Endothelial cell of umbilical vein (primary cell): Measurements from ENCODE around the gene MAMSTR. TPM values are rescaled to one million over a fixed set of nuclear protein-coding genes. Genes with fewer than 3 reads are reported as not detected.

Source experiments
- Bru-seq: library from RNA; stranded (reverse); fragments of 400-500 nt; gene quantifications from one replicate; lab custom pipeline; 2021; lab: Mats Ljungman, UMichigan
- BruChase-seq, 2 experiments: library from RNA; stranded (reverse); fragments of 400-500 nt; gene quantifications; one replicate each; lab custom pipeline; 2021; lab: Mats Ljungman, UMichigan
- BruUV-seq: library from RNA; stranded (reverse); fragments of 400-500 nt; replicated peaks from 2 replicates; lab custom pipeline; 2021; lab: Mats Ljungman, UMichigan
- CTCF ChIA-PET: fragments of 300-600, 350-600 bp; sonication (Branson Sonifier 250); formaldehyde crosslinking; loops from one replicate; lab custom pipeline; 2021; ENCODE audit warnings: antibody characterized with exemption, inconsistent platforms; lab: Charles Lee
- POLR2A ChIA-PET: fragments of 300-600, 350-600 bp; sonication (Branson Sonifier 250); formaldehyde crosslinking; loops from one replicate; lab custom pipeline; 2021; ENCODE audit warnings: antibody characterized with exemption, inconsistent platforms; lab: Charles Lee
- DNase-seq: peaks from one replicate; pipeline ENCODE4 v3.0.0-alpha.2; 2011; ENCODE audit warnings: low read depth, low spot score
- FAIRE-seq: peaks from 2 replicates; lab custom pipeline; 2011; peaks lifted over from hg19 to GRCh38; lab: Jason Lieb, UNC
- H2AFZ ChIP-seq: 2 replicates; pipeline ENCODE4 v1.6.0; 2012; ENCODE audit warnings: low read depth, low read length, control low read depth, inconsistent platforms
- H3K27ac ChIP-seq: 2 replicates; pipeline ENCODE4 v1.5.1; 2011; ENCODE audit warnings: low read depth, mild to moderate bottlenecking, control low read depth, low read length, moderate library complexity; ENCODE audit not compliant: insufficient read depth
- H3K27me3 ChIP-seq, 2 experiments: 2 replicates each; pipeline versions ENCODE4 v1.6.0 to v1.6.1; 2011; ENCODE audit warnings: low read length in 2 of 2, mixed read lengths in 1 of 2; ENCODE audit not compliant: control insufficient read depth in 2 of 2, insufficient read depth in 2 of 2
- H3K36me3 ChIP-seq, 2 experiments: 2 replicates in 1 of 2; 3 replicates in 1 of 2; pipeline ENCODE4 v1.5.1; 2011; ENCODE audit warnings: low read length in 2 of 2, mild to moderate bottlenecking in 1 of 2, moderate library complexity in 1 of 2; ENCODE audit not compliant: control insufficient read depth in 2 of 2, insufficient read depth in 2 of 2; ENCODE audit errors: extremely low read depth in 1 of 2
- H3K4me1 ChIP-seq: 3 replicates; pipeline ENCODE4 v1.5.1; 2011; ENCODE audit warnings: mild to moderate bottlenecking, low read length; ENCODE audit not compliant: control insufficient read depth, insufficient read depth; ENCODE audit errors: extremely low read depth
- H3K4me2 ChIP-seq: 2 replicates; pipeline ENCODE4 v1.6.1; 2011; ENCODE audit warnings: low read length, control low read depth, mixed read lengths; ENCODE audit not compliant: insufficient read depth
- H3K4me3 ChIP-seq, 3 experiments: fragments of 200-600 bp in 1 of 3; sonication (generic), shearing (Covaris generic) in 1 of 3; replicated peaks in 1 of 3; 2 replicates each; pipeline ENCODE4 v1.5.1; 2011 to 2016; ENCODE audit warnings: control low read depth in 3 of 3, low read length in 3 of 3, mild to moderate bottlenecking in 2 of 3, inconsistent platforms in 1 of 3, low read depth in 1 of 3, moderate library complexity in 1 of 3; ENCODE audit not compliant: insufficient read depth in 1 of 3
- H3K79me2 ChIP-seq: 2 replicates; pipeline ENCODE4 v1.6.0; 2012; ENCODE audit warnings: low read length, inconsistent platforms; ENCODE audit not compliant: control insufficient read depth, insufficient read depth
- H3K9ac ChIP-seq: replicated peaks from 2 replicates; pipeline ENCODE3; 2011; ENCODE audit warnings: low read length, control low read depth; ENCODE audit not compliant: insufficient read depth; ENCODE audit errors: extremely low read depth
- H3K9me1 ChIP-seq: replicated peaks from 3 replicates; pipeline ENCODE4 v1.6.0; 2011; ENCODE audit warnings: mild to moderate bottlenecking, low read length; ENCODE audit not compliant: control insufficient read depth, insufficient read depth; ENCODE audit errors: extremely low read depth
- H3K9me3 ChIP-seq: replicated peaks from 2 replicates; pipeline ENCODE4 v1.5.1; 2012; ENCODE audit warnings: low read length, inconsistent platforms; ENCODE audit not compliant: control insufficient read depth, insufficient read depth
- H4K20me1 ChIP-seq: replicated peaks from 2 replicates; pipeline ENCODE3; 2011; ENCODE audit warnings: mild to moderate bottlenecking, low read length; ENCODE audit not compliant: control insufficient read depth, insufficient read depth; ENCODE audit errors: extremely low read depth
- CTCF ChIP-seq, 2 donors: IDR thresholded peaks; 1 replicate in 1 of 2; 2 replicates in 1 of 2; pipeline ENCODE4 v1.5.1; 2011; ENCODE audit warnings: low read length in 2 of 2, mild to moderate bottlenecking in 2 of 2, moderate library complexity in 2 of 2, control low read depth in 1 of 2, inconsistent platforms in 1 of 2, low read depth in 1 of 2; ENCODE audit not compliant: insufficient read depth in 1 of 2; ENCODE audit errors: extremely low read depth in 1 of 2
- EZH2 ChIP-seq: IDR thresholded peaks from 2 replicates; pipeline ENCODE4 v1.6.1; 2012; ENCODE audit warnings: borderline replicate concordance, low read depth, mild to moderate bottlenecking, moderate library complexity, low read length, inconsistent platforms; ENCODE audit not compliant: severe bottlenecking
- FOS ChIP-seq: IDR thresholded peaks from 2 replicates; pipeline ENCODE4 v1.6.1; 2011; ENCODE audit warnings: mild to moderate bottlenecking, low read length, moderate library complexity, borderline replicate concordance; ENCODE audit not compliant: insufficient read depth
- GATA2 ChIP-seq: IDR thresholded peaks from 2 replicates; pipeline ENCODE4 v1.7.0; 2011; ENCODE audit warnings: low read depth, mild to moderate bottlenecking, moderate library complexity, mixed read lengths, low read length; ENCODE audit not compliant: insufficient read length, insufficient read depth
- JUN ChIP-seq: IDR thresholded peaks from 2 replicates; pipeline ENCODE4 v1.6.1; 2011; ENCODE audit warnings: borderline replicate concordance, low read depth; ENCODE audit not compliant: insufficient read length, insufficient read depth
- MYC ChIP-seq: IDR thresholded peaks from one replicate; pipeline ENCODE4 v1.6.1; 2011; ENCODE audit warnings: mild to moderate bottlenecking, low read depth, low read length
- POLR2A ChIP-seq: IDR thresholded peaks from 2 replicates; pipeline ENCODE4 v1.6.1; 2012; ENCODE audit warnings: low read depth, mild to moderate bottlenecking, control low read depth, low read length
- POLR2AphosphoS5 ChIP-seq: IDR thresholded peaks from 2 replicates; pipeline ENCODE4 v1.6.1; 2012; ENCODE audit warnings: low read depth, mild to moderate bottlenecking, control low read depth, low read length, moderate library complexity; ENCODE audit not compliant: insufficient read depth
- dilution Hi-C: fragments of 300-500 bp; cut with MboI; formaldehyde crosslinking; loops from one replicate; pipeline ENCODE4 v1.15.0; 2019; ENCODE audit warnings: low sequenced_read_pairs; ENCODE audit not compliant: extremely low pct_ligation_motif_present
- intact Hi-C: fragments of 100-400 bp; cut with micrococcal nuclease; formaldehyde crosslinking; loops from one replicate; pipeline ENCODE4 v1.10.0; 2022
- long read RNA-seq: library from polyadenylated mRNA; stranded (forward); transcript quantifications from one replicate; pipeline ENCODE4 v2.0.0, GENCODE V29; 2021
- polyA minus RNA-seq, 3 experiments: library from RNA; depleted of rRNA, polyadenylated mRNA; stranded (reverse); fragments of >200 nt; gene quantifications; 1 replicate in 1 of 3; 2 replicates in 2 of 3; pipeline ENCODE4 v1.2.3, GENCODE V29; 2011
- polyA plus RNA-seq, 4 experiments: library from polyadenylated mRNA; depleted of rRNA in 3 of 4; stranded (reverse) in 3 of 4; unstranded in 1 of 4; fragments of >200 nt; gene quantifications; 2 replicates each; pipeline versions ENCODE4 v1.2.1 to v1.2.3, GENCODE V29; 2011 to 2012; ENCODE audit warnings: missing spikeins in 1 of 4
- total RNA-seq: library from RNA; stranded (reverse); gene quantifications from 2 replicates; pipeline ENCODE4 v1.2.3, GENCODE V29; 2021
- TF ChIP-seq, protein P1 (sequence below): IDR thresholded peaks from 2 replicates; pipeline ENCODE4 v1.6.1; 2011; ENCODE audit not compliant: insufficient read depth, insufficient read length

MAMSTR gene, protein sequence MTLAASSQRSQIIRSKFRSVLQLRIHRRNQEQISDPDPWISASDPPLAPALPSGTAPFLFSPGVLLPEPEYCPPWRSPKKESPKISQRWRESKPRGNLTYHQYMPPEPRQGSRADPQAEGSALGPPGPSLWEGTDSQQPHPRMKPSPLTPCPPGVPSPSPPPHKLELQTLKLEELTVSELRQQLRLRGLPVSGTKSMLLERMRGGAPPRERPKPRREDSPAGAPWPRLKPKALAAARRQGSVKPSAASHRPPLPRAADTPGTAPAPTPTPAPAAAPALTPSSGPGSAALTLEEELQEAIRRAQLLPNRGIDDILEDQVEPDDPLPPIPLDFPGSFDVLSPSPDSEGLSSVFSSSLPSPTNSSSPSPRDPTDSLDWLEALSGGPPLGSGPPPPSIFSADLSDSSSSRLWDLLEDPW
- total RNA-seq (0.76 and 0.84 TPM in 2 replicates), polyA plus RNA-seq (0.57 and 0.94 TPM in 2 replicates), polyA minus RNA-seq (0.51 and 0.78 TPM in 2 replicates), Bru-seq, nascent RNA (percentile 29 among the genes with signal in this experiment), BruChase-seq, experiment 1, labeled RNA remaining after a 6-hour chase (percentile 41 among the genes with signal in this experiment), BruChase-seq, experiment 2, labeled RNA remaining after a 2-hour chase (percentile 37 among the genes with signal in this experiment)
- 0.52 and 0.69 TPM in 2 replicates for polyA plus RNA-seq (2011; cell fraction: cytosol; rRNA removed)
- polyA plus RNA-seq (2011; cell fraction: nucleus; rRNA removed) = 1.0 and 1.1 TPM in 2 replicates
- polyA plus RNA-seq (2012) = 0.68 and 0.76 TPM in 2 replicates
- 0.61 TPM for polyA minus RNA-seq (2011; cell fraction: cytosol; rRNA and poly(A)+ RNA removed)
- polyA minus RNA-seq (2011; cell fraction: nucleus; rRNA and poly(A)+ RNA removed) = 0.82 and 0.96 TPM in 2 replicates
- long read RNA-seq, partial matches to known transcripts = 3 of 4 reads
- long read RNA-seq, other reads (novel, unspliced or antisense) = 1 of 4 reads

DNA sequence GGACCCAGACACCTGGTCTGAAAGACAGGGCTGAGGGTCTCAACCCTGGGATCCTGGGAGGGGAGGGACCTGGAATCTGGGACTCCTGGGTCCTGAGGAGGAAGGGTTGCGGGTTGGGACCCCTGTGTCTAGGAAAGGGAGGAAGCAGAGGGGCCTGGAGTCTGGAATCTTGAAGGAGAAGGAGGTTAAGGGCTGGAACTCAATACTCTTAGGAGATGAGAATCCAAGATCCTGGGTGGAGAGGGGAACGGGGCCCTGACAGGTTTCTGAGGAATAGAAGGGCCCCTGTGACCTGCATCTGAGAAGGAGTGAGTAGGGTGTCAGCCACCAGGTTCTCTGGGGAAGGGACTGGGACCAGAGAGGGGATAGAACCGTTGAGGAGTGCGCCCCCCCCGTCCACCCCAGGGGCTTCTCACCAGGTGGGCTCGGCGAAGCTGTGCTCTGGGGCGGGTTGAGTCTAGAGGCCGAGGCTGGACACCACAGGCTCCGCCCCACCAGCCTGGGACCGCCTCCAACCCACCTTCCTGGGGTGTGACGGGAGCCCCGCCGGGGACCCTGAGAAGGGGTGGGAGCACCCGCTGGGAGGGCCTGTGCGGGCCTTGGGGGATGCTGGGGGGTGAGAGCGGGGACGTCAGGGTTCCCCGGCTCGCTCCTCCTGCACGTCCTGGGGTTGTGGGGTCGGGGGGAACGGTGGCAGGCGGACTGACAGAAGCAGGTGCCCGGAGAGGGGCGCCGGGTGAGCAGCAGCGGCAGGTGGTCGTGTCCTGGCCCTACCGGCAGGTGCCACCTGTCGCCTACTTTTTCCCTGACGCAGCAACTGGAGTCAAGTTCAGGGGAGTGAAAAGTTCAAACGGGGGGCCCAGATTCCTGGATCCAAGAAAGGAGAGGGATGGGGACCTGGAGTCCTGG is at the start of gene MAMSTR:
Gene MAMSTR, minus strand, starts transcription at position 463 of the 909 bp plus-strand sequence. CDS start 694 bp downstream, outside the sequence.
- Histone ChIP-seq H3K4me2 (no peak within 1 kb of the TSS), H3K4me1 (peaks cover 12% of the 10 kb centered on the region), H3K27me3 (no peaks in the 10 kb centered on the region), H3K4me3 (no peak within 1 kb of the TSS), H3K9me3 (no peaks in the 10 kb centered on the region), H2AFZ (no peak within 1 kb of the TSS), H3K27ac (no peak within 1 kb of the TSS), H4K20me1 (no peaks in the 10 kb centered on the region), H3K9me1 (no peaks in the 10 kb centered on the region), H3K36me3 (peaks cover 5 to 16% of the 10 kb centered on the region in 2 experiments), H3K79me2 (no peaks in the 10 kb centered on the region), H3K9ac (no peak within 1 kb of the TSS)
- POLR2A ChIA-PET = no interaction called here
- intact Hi-C loops = no loop called here
- TF ChIP-seq POLR2A (peak; percentile 28), POLR2AphosphoS5 (peak; percentile 38), JUN (no peak), MYC (no peak), GATA2 (no peak), EZH2 (no peak), FOS (no peak), CTCF (IDR thresholded peaks at IDR 0.05; ENCODE audit: extremely low read depth in 1 of 2, insufficient read depth in 1 of 2, low read depth in 1 of 2, low read length in 2 of 2) (no peak)
- TF ChIP-seq, protein P1, sequence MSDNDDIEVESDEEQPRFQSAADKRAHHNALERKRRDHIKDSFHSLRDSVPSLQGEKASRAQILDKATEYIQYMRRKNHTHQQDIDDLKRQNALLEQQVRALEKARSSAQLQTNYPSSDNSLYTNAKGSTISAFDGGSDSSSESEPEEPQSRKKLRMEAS = no peak
- dilution Hi-C loops = no loop called here
- DNase-seq (no peak), FAIRE-seq (no peak)
- BruUV-seq = no TSS peak
- CTCF ChIA-PET = no interaction called here
